ENCODE data around the gene CLGN.

CLGN gene

DNA sequence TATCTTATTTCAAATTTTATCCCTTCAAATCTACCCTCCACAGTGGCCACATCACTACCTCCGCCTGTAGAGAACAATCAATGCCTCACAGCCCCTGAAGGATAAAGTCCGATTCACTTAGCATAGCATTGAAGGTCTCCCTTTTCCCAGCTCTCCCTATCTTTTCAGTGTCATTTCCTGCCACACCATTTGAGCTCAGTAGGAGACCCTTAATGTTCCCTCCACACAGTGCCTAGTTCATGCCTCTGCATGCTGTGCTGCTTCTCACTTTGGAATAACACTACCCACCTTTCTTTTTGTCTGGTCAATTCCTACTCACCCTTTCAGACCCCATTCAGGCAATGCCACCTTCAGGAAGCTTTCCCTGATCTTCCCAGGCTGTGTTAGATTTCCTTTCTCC is 77.6 kb downstream of the CLGN start:
- Histone ChIP-seq H3K4me2 (ENCODE audit: insufficient read depth, low read length, poor library complexity, severe bottlenecking) (no peak overlapping the region), H2AFZ (ENCODE audit: low read length) (no peak overlapping the region), H3K23ac (ENCODE audit: low read depth, low read length, poor library complexity) (no peak overlapping the region), H4K8ac (ENCODE audit: low read depth, low read length) (no peak overlapping the region), H3K27me3 (ENCODE audit: control insufficient read depth in 3 of 3, insufficient read depth in 3 of 3, low read depth in 1 of 3, low read length in 3 of 3) (no peaks in the 10 kb centered on the region), H3K14ac (ENCODE audit: low read length) (no peak overlapping the region), H3K18ac (ENCODE audit: low read length) (no peak overlapping the region), H3K9me3 (replicated peaks in 1 of 2; ENCODE audit: control insufficient read depth in 2 of 2, insufficient read depth in 1 of 2, low read depth in 1 of 2, low read length in 2 of 2) (no peaks in the 10 kb centered on the region), H2BK120ac (ENCODE audit: low read depth, low read length) (no peak overlapping the region), H3K27ac (replicated peaks; ENCODE audit: low read length) (no peak overlapping the region), H3K4ac (ENCODE audit: low read length) (no peak overlapping the region), H3K4me3 (ENCODE audit: low read length in 2 of 2) (no peak overlapping the region), H3K4me1 (ENCODE audit: control insufficient read depth in 2 of 2, insufficient read depth in 1 of 2, low read depth in 1 of 2, low read length in 2 of 2) (peaks cover 13 to 24% of the 10 kb centered on the region in 2 donors), H2BK5ac (ENCODE audit: low read length) (no peak overlapping the region), H3K36me3 (replicated peaks in 1 of 2; ENCODE audit: control insufficient read depth in 2 of 2, insufficient read depth in 2 of 2, low read length in 2 of 2) (no peaks in the 10 kb centered on the region), H2BK12ac (ENCODE audit: low read length) (no peak overlapping the region), H3K79me1 (ENCODE audit: low read depth, low read length) (no peaks in the 10 kb centered on the region), H2BK15ac (ENCODE audit: low read length) (no peak overlapping the region), H2AK5ac (ENCODE audit: low read depth, low read length) (no peak overlapping the region), H4K91ac (ENCODE audit: low read depth, low read length, poor library complexity) (no peak overlapping the region), H3K9ac (ENCODE audit: low read depth, low read length, poor library complexity) (no peak overlapping the region)
- WGBS, 2 donors (ENCODE audit: extremely low coverage in 2 of 2, insufficient read length in 2 of 2, insufficient replicate concordance in 1 of 2): no CpG with 5 or more reads among the region's 2 CpGs
- DNase-seq (ENCODE audit: low spot score): no peak

DNA sequence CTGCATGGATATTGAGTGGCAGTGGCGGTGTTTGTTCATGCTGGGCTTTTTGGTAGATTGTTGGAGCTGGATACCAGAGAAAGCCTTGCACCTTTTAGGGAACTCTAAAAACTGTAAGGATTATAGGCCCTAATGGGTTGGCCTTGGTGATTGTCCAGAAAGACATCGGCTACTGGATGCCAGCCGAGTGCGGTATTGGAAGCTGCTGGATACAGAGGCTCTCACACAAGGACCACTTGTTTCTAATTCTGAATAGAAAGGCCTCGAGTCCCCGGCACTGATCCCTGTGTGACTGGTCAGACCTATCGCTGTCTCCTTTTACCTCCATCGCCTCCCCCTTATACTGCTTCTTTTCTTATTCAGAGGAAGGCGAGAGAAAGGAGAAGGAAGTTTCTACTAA is 81.3 kb downstream of the CLGN start:
- H3K14ac ChIP-seq (ENCODE audit: low read length): no peak overlapping the region
- no peak overlapping the region for H2BK120ac ChIP-seq (ENCODE audit: low read depth, low read length)
- WGBS, 2 donors (ENCODE audit: extremely low coverage in 2 of 2, insufficient read length in 2 of 2, insufficient replicate concordance in 1 of 2): no CpG with 5 or more reads among the region's 9 CpGs
- H2AK5ac ChIP-seq (ENCODE audit: low read depth, low read length): no peak overlapping the region
- H3K36me3 ChIP-seq (replicated peaks in 1 of 2; ENCODE audit: control insufficient read depth in 2 of 2, insufficient read depth in 2 of 2, low read length in 2 of 2): no peaks in the 10 kb centered on the region
- no peaks in the 10 kb centered on the region for H3K9me3 ChIP-seq (replicated peaks in 1 of 2; ENCODE audit: control insufficient read depth in 2 of 2, insufficient read depth in 1 of 2, low read depth in 1 of 2, low read length in 2 of 2)
- no peak overlapping the region for H3K9ac ChIP-seq (ENCODE audit: low read depth, low read length, poor library complexity)
- no peaks in the 10 kb centered on the region for H3K27me3 ChIP-seq (ENCODE audit: control insufficient read depth in 3 of 3, insufficient read depth in 3 of 3, low read depth in 1 of 3, low read length in 3 of 3)
- H3K4me2 ChIP-seq (ENCODE audit: insufficient read depth, low read length, poor library complexity, severe bottlenecking): no peak overlapping the region
- H4K8ac ChIP-seq (ENCODE audit: low read depth, low read length): no peak overlapping the region
- H3K4me3 ChIP-seq (ENCODE audit: low read length in 2 of 2): no peak overlapping the region
- no peak overlapping the region for H2BK12ac ChIP-seq (ENCODE audit: low read length)
- no peak overlapping the region for H4K91ac ChIP-seq (ENCODE audit: low read depth, low read length, poor library complexity)
- no peak overlapping the region for H2BK15ac ChIP-seq (ENCODE audit: low read length)
- H2BK5ac ChIP-seq (ENCODE audit: low read length): no peak overlapping the region
- H3K23ac ChIP-seq (ENCODE audit: low read depth, low read length, poor library complexity): no peak overlapping the region
- H2AFZ ChIP-seq (ENCODE audit: low read length): no peak overlapping the region
- DNase-seq (ENCODE audit: low spot score): no peak
- peaks cover 6 to 9% of the 10 kb centered on the region in 2 donors for H3K4me1 ChIP-seq (ENCODE audit: control insufficient read depth in 2 of 2, insufficient read depth in 1 of 2, low read depth in 1 of 2, low read length in 2 of 2)
- H3K79me1 ChIP-seq (ENCODE audit: low read depth, low read length): no peaks in the 10 kb centered on the region
- H3K27ac ChIP-seq (replicated peaks; ENCODE audit: low read length): no peak overlapping the region
- H3K18ac ChIP-seq (ENCODE audit: low read length): no peak overlapping the region
- H3K4ac ChIP-seq (ENCODE audit: low read length): no peak overlapping the region

DNA sequence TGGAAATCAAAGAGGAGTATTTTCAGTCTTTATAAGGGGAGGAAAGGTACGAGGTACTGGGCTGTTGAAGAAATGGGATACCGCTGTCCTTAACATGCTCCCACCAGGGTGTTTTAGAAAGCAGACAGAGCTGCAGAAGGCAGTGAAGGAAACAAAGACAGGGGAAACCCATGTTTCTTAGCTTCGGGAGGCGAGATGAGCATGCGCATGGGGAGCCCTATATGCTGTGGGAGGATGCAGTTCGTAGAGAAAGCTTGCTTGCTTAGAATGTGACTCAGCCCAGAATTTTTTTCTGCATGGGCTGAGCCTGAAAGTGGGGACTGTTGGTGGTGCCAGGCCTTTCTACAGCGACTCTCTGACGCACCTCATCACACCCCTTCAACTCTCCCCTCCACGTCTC is 82.8 kb downstream of the CLGN start:
- Histone ChIP-seq H3K18ac (ENCODE audit: low read length) (peak overlapping the region; percentile 4), H3K14ac (ENCODE audit: low read length) (no peak overlapping the region), H2BK120ac (ENCODE audit: low read depth, low read length) (no peak overlapping the region), H2AFZ (ENCODE audit: low read length) (peak overlapping the region; percentile 66), H2BK12ac (ENCODE audit: low read length) (no peak overlapping the region), H3K27ac (replicated peaks; ENCODE audit: low read length) (no peak overlapping the region), H3K79me1 (ENCODE audit: low read depth, low read length) (no peaks in the 10 kb centered on the region), H3K9me3 (replicated peaks in 1 of 2; ENCODE audit: control insufficient read depth in 2 of 2, insufficient read depth in 1 of 2, low read depth in 1 of 2, low read length in 2 of 2) (no peaks in the 10 kb centered on the region), H3K27me3 (ENCODE audit: control insufficient read depth in 3 of 3, insufficient read depth in 3 of 3, low read depth in 1 of 3, low read length in 3 of 3) (no peaks in the 10 kb centered on the region), H3K9ac (ENCODE audit: low read depth, low read length, poor library complexity) (no peak overlapping the region), H2BK5ac (ENCODE audit: low read length) (no peak overlapping the region), H4K8ac (ENCODE audit: low read depth, low read length) (no peak overlapping the region), H3K23ac (ENCODE audit: low read depth, low read length, poor library complexity) (no peak overlapping the region), H4K91ac (ENCODE audit: low read depth, low read length, poor library complexity) (no peak overlapping the region), H3K4me3 (ENCODE audit: low read length in 2 of 2) (no peak overlapping the region), H3K4ac (ENCODE audit: low read length) (no peak overlapping the region), H2BK15ac (ENCODE audit: low read length) (no peak overlapping the region), H3K36me3 (replicated peaks in 1 of 2; ENCODE audit: control insufficient read depth in 2 of 2, insufficient read depth in 2 of 2, low read length in 2 of 2) (no peaks in the 10 kb centered on the region), H3K4me1 (ENCODE audit: control insufficient read depth in 2 of 2, insufficient read depth in 1 of 2, low read depth in 1 of 2, low read length in 2 of 2) (peaks cover 6 to 7% of the 10 kb centered on the region in 2 donors), H2AK5ac (ENCODE audit: low read depth, low read length) (peak overlapping the region; percentile 2), H3K4me2 (ENCODE audit: insufficient read depth, low read length, poor library complexity, severe bottlenecking) (no peak overlapping the region)
- no peak for DNase-seq (ENCODE audit: low spot score)
- WGBS, 2 donors (ENCODE audit: extremely low coverage in 2 of 2, insufficient read length in 2 of 2, insufficient replicate concordance in 1 of 2): no CpG with 5 or more reads among the region's 9 CpGs

- H3K4me3 ChIP-seq (ENCODE audit: low read length in 2 of 2): no peak overlapping the region
- H3K9me3 ChIP-seq (replicated peaks in 1 of 2; ENCODE audit: control insufficient read depth in 2 of 2, insufficient read depth in 1 of 2, low read depth in 1 of 2, low read length in 2 of 2): no peaks in the 10 kb centered on the region
- H4K91ac ChIP-seq (ENCODE audit: low read depth, low read length, poor library complexity): no peak overlapping the region
- H3K23ac ChIP-seq (ENCODE audit: low read depth, low read length, poor library complexity): no peak overlapping the region
- WGBS, 2 donors (ENCODE audit: extremely low coverage in 2 of 2, insufficient read length in 2 of 2, insufficient replicate concordance in 1 of 2): no CpG with 5 or more reads among the region's 3 CpGs
- H3K4ac ChIP-seq (ENCODE audit: low read length): no peak overlapping the region
- no peak overlapping the region for H3K27ac ChIP-seq (replicated peaks; ENCODE audit: low read length)
- no peak overlapping the region for H3K4me2 ChIP-seq (ENCODE audit: insufficient read depth, low read length, poor library complexity, severe bottlenecking)
- no peak overlapping the region for H3K18ac ChIP-seq (ENCODE audit: low read length)
- H2BK5ac ChIP-seq (ENCODE audit: low read length): no peak overlapping the region
- H3K14ac ChIP-seq (ENCODE audit: low read length): no peak overlapping the region
- H2BK15ac ChIP-seq (ENCODE audit: low read length): no peak overlapping the region
- no peak overlapping the region for H2AK5ac ChIP-seq (ENCODE audit: low read depth, low read length)
- no peak overlapping the region for H4K8ac ChIP-seq (ENCODE audit: low read depth, low read length)
- H3K27me3 ChIP-seq (ENCODE audit: control insufficient read depth in 3 of 3, insufficient read depth in 3 of 3, low read depth in 1 of 3, low read length in 3 of 3): no peaks in the 10 kb centered on the region
- no peak for DNase-seq (ENCODE audit: low spot score)
- peak overlapping the region; percentile 66 for H2AFZ ChIP-seq (ENCODE audit: low read length)
- H3K4me1 ChIP-seq (ENCODE audit: control insufficient read depth in 2 of 2, insufficient read depth in 1 of 2, low read depth in 1 of 2, low read length in 2 of 2): peaks cover 5 to 6% of the 10 kb centered on the region in 2 donors
- no peaks in the 10 kb centered on the region for H3K36me3 ChIP-seq (replicated peaks in 1 of 2; ENCODE audit: control insufficient read depth in 2 of 2, insufficient read depth in 2 of 2, low read length in 2 of 2)
- no peaks in the 10 kb centered on the region for H3K79me1 ChIP-seq (ENCODE audit: low read depth, low read length)
- H3K9ac ChIP-seq (ENCODE audit: low read depth, low read length, poor library complexity): no peak overlapping the region
- H2BK120ac ChIP-seq (ENCODE audit: low read depth, low read length): no peak overlapping the region
- no peak overlapping the region for H2BK12ac ChIP-seq (ENCODE audit: low read length)
Measured at GRCh38 chr4:140344101-140344500, 83.3 kb downstream of the CLGN start.
